PC-9 (cell line): ENCODE data around the gene PNP. TPM values are rescaled to one million over a fixed set of nuclear protein-coding genes. Genes with fewer than 3 reads are reported as not detected.

Experiments
- BruUV-seq: library from RNA; stranded (reverse); fragments of 400-500 nt; replicated peaks from 2 replicates; lab custom pipeline; 2021; lab: Mats Ljungman, UMichigan
- CTCF ChIA-PET: fragments of 300-600 bp; sonication (Branson Sonifier 250); formaldehyde crosslinking; loops from one replicate; lab custom pipeline; 2022; ENCODE audit warnings: antibody characterized with exemption; lab: Charles Lee
- POLR2A ChIA-PET: fragments of 300-600 bp; sonication (Branson Sonifier 250); formaldehyde crosslinking; loops from one replicate; lab custom pipeline; 2022; ENCODE audit warnings: antibody characterized with exemption; ENCODE audit not compliant: unreplicated experiment; lab: Charles Lee
- DNase-seq, 2 experiments: peaks; one replicate each; pipeline versions ENCODE4 v3.0.0 to v3.0.0-alpha.2; 2015 to 2022; ENCODE audit warnings: mixed read lengths in 1 of 2
- H2AFZ ChIP-seq: fragments of 200-600 bp; sonication (generic); 2 replicates; pipeline ENCODE4 v1.8.1; 2017; ENCODE audit warnings: antibody characterized with exemption
- H3F3A ChIP-seq: fragments of 200-600 bp; sonication (generic); 2 replicates; pipeline ENCODE4 v1.8.1; 2017; ENCODE audit warnings: antibody characterized with exemption, mild to moderate bottlenecking, low read depth; ENCODE audit not compliant: insufficient read depth
- H3K27ac ChIP-seq: fragments of 200-600 bp; sonication (generic); 2 replicates; pipeline ENCODE4 v1.6.1; 2016; ENCODE audit warnings: mixed run types
- H3K27me3 ChIP-seq: fragments of 200-600 bp; sonication (generic); 2 replicates; pipeline ENCODE4 v1.6.1; 2016; ENCODE audit warnings: low read depth, mixed run types; ENCODE audit not compliant: insufficient read depth
- H3K36me3 ChIP-seq: fragments of 200-600 bp; sonication (generic); 2 replicates; pipeline ENCODE4 v1.6.1; 2016; ENCODE audit warnings: low read depth, mixed run types
- H3K4me1 ChIP-seq: fragments of 200-600 bp; sonication (generic); replicated peaks from 2 replicates; pipeline ENCODE4 v1.6.1; 2016; ENCODE audit warnings: mixed run types; ENCODE audit not compliant: insufficient read depth
- H3K4me2 ChIP-seq: fragments of 200-600 bp; sonication (generic); 2 replicates; pipeline ENCODE4 v1.6.1; 2017; ENCODE audit warnings: mixed run types
- H3K4me3 ChIP-seq: fragments of 200-600 bp; sonication (generic); 2 replicates; pipeline ENCODE4 v1.6.1; 2016; ENCODE audit warnings: mixed run types
- H3K79me2 ChIP-seq: fragments of 200-600 bp; sonication (generic); 2 replicates; pipeline ENCODE4 v1.6.1; 2017; ENCODE audit warnings: low read depth, mixed run types
- H3K9me2 ChIP-seq: fragments of 200-600 bp; sonication (generic); 2 replicates; pipeline ENCODE4 v1.8.1; 2017; ENCODE audit warnings: mild to moderate bottlenecking; ENCODE audit not compliant: insufficient read depth
- H3K9me3 ChIP-seq: fragments of 200-600 bp; sonication (generic); 2 replicates; pipeline ENCODE4 v1.8.1; 2016; ENCODE audit warnings: low read depth; ENCODE audit not compliant: insufficient read depth
- H4K20me1 ChIP-seq: fragments of 200-600 bp; sonication (generic); 2 replicates; pipeline ENCODE4 v1.8.1; 2017; ENCODE audit not compliant: insufficient read depth
- EZH2 ChIP-seq: fragments of 200-600 bp; sonication (generic); IDR thresholded peaks from 2 replicates; pipeline ENCODE4 v1.8.0; 2017; ENCODE audit warnings: antibody characterized with exemption, low read depth
- intact Hi-C: fragments of 100-400 bp; cut with micrococcal nuclease; formaldehyde crosslinking; loops from one replicate; pipeline ENCODE4 v1.10.0; 2022; ENCODE audit not compliant: unreplicated experiment
- total RNA-seq: library from RNA; stranded (reverse); gene quantifications from 2 replicates; pipeline ENCODE4 v1.2.3, GENCODE V29; 2021
- TF ChIP-seq, protein P1 (sequence below): fragments of 200-600 bp; sonication (generic); conservative IDR thresholded peaks from 2 replicates; pipeline ENCODE4 v1.6.1; 2017; ENCODE audit warnings: mixed run types, antibody characterized with exemption, mild to moderate bottlenecking, moderate library complexity

The PNP gene
- total RNA-seq, 1 experiment from 2014 or later, result 26.9 TPM

DNA sequence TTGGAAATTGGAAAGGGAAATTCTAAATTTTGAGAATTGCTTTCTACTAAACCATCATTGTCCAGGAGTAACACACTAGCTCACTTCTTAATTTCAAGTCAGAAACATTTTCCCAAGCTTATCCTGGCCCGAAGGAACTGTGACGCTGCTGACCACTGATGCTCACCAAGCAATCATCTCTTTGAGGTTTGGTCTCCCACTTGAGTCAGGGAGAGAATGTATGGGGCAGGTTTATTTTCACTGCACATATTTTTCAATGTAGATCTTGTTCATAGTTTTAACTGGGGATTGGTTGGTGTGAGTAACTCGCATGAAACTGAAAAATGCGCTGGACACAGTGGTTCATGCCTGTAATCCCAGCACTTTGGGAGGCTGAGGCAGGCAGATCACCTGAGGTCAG lies 23.3 kb downstream of the PNP start:
- ChIA-PET POLR2A (no interaction called here), CTCF (no interaction called here)
- Histone ChIP-seq H3K9me2 (no peaks in the 10 kb centered on the region), H3K4me3 (no peak overlapping the region), H4K20me1 (no peaks in the 10 kb centered on the region), H3K4me1 (peaks cover 22% of the 10 kb centered on the region), H3K79me2 (no peaks in the 10 kb centered on the region), H3K9me3 (no peaks in the 10 kb centered on the region), H3K27ac (no peak overlapping the region), H2AFZ (no peak overlapping the region), H3F3A (peaks cover 16% of the 10 kb centered on the region; the same call in 1 of the 2 replicates), H3K4me2 (no peak overlapping the region), H3K36me3 (no peaks in the 10 kb centered on the region), H3K27me3 (no peaks in the 10 kb centered on the region)
- TF ChIP-seq, protein P1, sequence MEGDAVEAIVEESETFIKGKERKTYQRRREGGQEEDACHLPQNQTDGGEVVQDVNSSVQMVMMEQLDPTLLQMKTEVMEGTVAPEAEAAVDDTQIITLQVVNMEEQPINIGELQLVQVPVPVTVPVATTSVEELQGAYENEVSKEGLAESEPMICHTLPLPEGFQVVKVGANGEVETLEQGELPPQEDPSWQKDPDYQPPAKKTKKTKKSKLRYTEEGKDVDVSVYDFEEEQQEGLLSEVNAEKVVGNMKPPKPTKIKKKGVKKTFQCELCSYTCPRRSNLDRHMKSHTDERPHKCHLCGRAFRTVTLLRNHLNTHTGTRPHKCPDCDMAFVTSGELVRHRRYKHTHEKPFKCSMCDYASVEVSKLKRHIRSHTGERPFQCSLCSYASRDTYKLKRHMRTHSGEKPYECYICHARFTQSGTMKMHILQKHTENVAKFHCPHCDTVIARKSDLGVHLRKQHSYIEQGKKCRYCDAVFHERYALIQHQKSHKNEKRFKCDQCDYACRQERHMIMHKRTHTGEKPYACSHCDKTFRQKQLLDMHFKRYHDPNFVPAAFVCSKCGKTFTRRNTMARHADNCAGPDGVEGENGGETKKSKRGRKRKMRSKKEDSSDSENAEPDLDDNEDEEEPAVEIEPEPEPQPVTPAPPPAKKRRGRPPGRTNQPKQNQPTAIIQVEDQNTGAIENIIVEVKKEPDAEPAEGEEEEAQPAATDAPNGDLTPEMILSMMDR, result no peak
- TF ChIP-seq EZH2, result no peak
- intact Hi-C loops, result no loop called here
- DNase-seq, result no peak
- BruUV-seq, result no TSS peak

DNA sequence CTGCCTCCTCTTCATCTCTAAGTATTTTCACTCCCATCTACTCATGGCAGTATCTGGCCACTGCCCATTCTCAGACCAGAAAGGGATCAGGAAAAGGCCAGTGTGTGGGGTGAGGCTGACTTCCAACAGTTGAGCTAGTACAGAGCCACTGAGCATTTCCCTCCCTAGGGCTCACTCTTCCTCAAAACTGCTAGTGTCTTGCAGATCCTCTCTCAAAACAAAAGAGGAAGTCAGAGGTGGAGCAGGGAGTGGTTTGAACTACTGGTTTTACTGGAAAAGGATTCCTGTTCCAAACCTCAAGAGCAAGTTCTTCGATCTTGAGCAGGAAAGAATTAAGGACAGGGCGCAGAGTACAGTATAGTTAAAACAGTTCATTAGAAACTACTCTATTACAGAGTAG lies 24.4 kb downstream of the PNP start:
- CTCF ChIA-PET, result interaction anchor here (0.5 kb wide), 1 partner anchor 307 kb away, joined by 4 read pairs; no protein-coding TSS in a partner anchor

DNA sequence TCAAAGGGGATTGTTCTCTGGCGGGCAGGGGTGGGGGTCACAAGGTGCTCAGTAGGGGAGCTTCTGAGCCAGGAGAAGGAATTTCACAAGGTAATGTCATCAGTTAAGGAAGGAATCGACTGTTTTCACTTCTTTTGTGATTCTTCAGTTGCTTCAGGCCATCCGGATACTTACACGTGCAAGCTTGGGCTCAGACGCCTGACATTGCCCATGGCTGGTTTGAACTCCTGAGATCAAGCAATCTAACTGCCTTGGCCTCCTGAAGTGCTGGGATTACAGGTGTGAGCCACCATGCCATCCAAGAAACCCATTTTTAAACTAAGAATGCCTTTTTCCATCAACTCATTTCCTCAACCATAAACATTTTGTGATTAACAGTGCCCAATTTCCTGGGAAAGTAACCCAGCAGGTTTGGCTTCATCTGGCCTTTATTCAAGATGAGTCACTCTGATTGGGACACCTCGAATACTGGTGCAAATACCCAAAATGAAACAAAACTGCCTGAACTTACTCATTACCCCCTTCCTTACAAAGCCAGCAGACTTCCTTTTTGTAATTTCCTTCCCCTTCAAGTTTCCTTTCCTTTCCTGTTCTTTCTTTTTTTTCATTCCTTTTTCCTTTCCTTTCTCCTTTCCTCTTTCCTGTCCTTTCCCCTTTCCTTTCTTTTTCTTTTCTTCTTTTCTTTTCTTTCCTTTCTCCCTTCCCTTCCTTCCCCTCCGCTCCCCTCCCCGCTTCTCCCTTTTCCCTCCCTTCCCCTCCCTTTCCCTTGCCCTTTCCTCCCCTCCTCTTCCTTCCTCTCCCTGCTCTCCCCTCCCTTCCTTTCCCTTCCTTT lies 25.9 kb downstream of the PNP start:
- Histone ChIP-seq H3K4me3 (no peak overlapping the region), H3K79me2 (no peaks in the 10 kb centered on the region), H4K20me1 (no peaks in the 10 kb centered on the region), H3K36me3 (no peaks in the 10 kb centered on the region), H3K27ac (peak overlapping the region; percentile 53), H3K4me1 (peaks cover 25% of the 10 kb centered on the region), H3K9me3 (no peaks in the 10 kb centered on the region), H3F3A (peaks cover 16% of the 10 kb centered on the region; the same call in 1 of the 2 replicates), H3K9me2 (no peaks in the 10 kb centered on the region), H3K4me2 (peak overlapping the region; percentile 23), H2AFZ (no peak overlapping the region), H3K27me3 (no peaks in the 10 kb centered on the region)
- intact Hi-C loops, result no loop called here
- no TSS peak for BruUV-seq
- TF ChIP-seq, protein P1, result no peak
- TF ChIP-seq EZH2, result no peak
- ChIA-PET POLR2A (interaction anchor here (0.6 kb wide), 1 partner anchor 673 kb away, joined by 5 read pairs; no protein-coding TSS in a partner anchor), CTCF (no interaction called here)
- DNase-seq, result peak; percentile 23 to 63

More for the DNA sequence above, 24.4 kb downstream of the PNP start:
- no TSS peak for BruUV-seq
- H3K36me3 ChIP-seq, result no peaks in the 10 kb centered on the region
- H3K9me3 ChIP-seq, result no peaks in the 10 kb centered on the region
- H3K9me2 ChIP-seq, result no peaks in the 10 kb centered on the region
- POLR2A ChIA-PET, result no interaction called here
- H4K20me1 ChIP-seq, result no peaks in the 10 kb centered on the region
- H3F3A ChIP-seq, result peaks cover 16% of the 10 kb centered on the region; the same call in 1 of the 2 replicates
- H3K4me1 ChIP-seq, result peaks cover 26% of the 10 kb centered on the region
- H3K27me3 ChIP-seq, result no peaks in the 10 kb centered on the region
- H3K27ac ChIP-seq, result no peak overlapping the region
- no peak overlapping the region for H3K4me2 ChIP-seq
- H3K4me3 ChIP-seq, result no peak overlapping the region
- H2AFZ ChIP-seq, result no peak overlapping the region
- H3K79me2 ChIP-seq, result no peaks in the 10 kb centered on the region
- no peak for DNase-seq
- intact Hi-C loops, result no loop called here
- TF ChIP-seq, protein P1, result no peak
- no peak for TF ChIP-seq EZH2
